Endothelial cell of umbilical vein (primary cell): ENCODE results near the gene NLN. TPM values are rescaled to one million over a fixed set of nuclear protein-coding genes. Genes with fewer than 3 reads are reported as not detected.

ENCODE experiments used
- BruUV-seq: library from RNA; stranded (reverse); fragments of 400-500 nt; replicated peaks from 2 replicates; lab custom pipeline; 2021; lab: Mats Ljungman, UMichigan
- CTCF ChIA-PET: fragments of 300-600, 350-600 bp; sonication (Branson Sonifier 250); formaldehyde crosslinking; loops from one replicate; lab custom pipeline; 2021; ENCODE audit warnings: antibody characterized with exemption, inconsistent platforms; lab: Charles Lee
- POLR2A ChIA-PET: fragments of 300-600, 350-600 bp; sonication (Branson Sonifier 250); formaldehyde crosslinking; loops from one replicate; lab custom pipeline; 2021; ENCODE audit warnings: antibody characterized with exemption, inconsistent platforms; lab: Charles Lee
- DNase-seq: peaks from one replicate; pipeline ENCODE4 v3.0.0-alpha.2; 2011; ENCODE audit warnings: low read depth, low spot score
- FAIRE-seq: peaks from 2 replicates; lab custom pipeline; 2011; peaks lifted over from hg19 to GRCh38; lab: Jason Lieb, UNC
- H2AFZ ChIP-seq: 2 replicates; pipeline ENCODE4 v1.6.0; 2012; ENCODE audit warnings: low read depth, low read length, control low read depth, inconsistent platforms
- H3K27ac ChIP-seq: 2 replicates; pipeline ENCODE4 v1.5.1; 2011; ENCODE audit warnings: low read depth, mild to moderate bottlenecking, control low read depth, low read length, moderate library complexity; ENCODE audit not compliant: insufficient read depth
- H3K27me3 ChIP-seq, 2 experiments: 2 replicates each; pipeline versions ENCODE4 v1.6.0 to v1.6.1; 2011; ENCODE audit warnings: low read length in 2 of 2, mixed read lengths in 1 of 2; ENCODE audit not compliant: control insufficient read depth in 2 of 2, insufficient read depth in 2 of 2
- H3K36me3 ChIP-seq, 2 experiments: 2 replicates in 1 of 2; 3 replicates in 1 of 2; pipeline ENCODE4 v1.5.1; 2011; ENCODE audit warnings: low read length in 2 of 2, mild to moderate bottlenecking in 1 of 2, moderate library complexity in 1 of 2; ENCODE audit not compliant: control insufficient read depth in 2 of 2, insufficient read depth in 2 of 2; ENCODE audit errors: extremely low read depth in 1 of 2
- H3K4me1 ChIP-seq: 3 replicates; pipeline ENCODE4 v1.5.1; 2011; ENCODE audit warnings: mild to moderate bottlenecking, low read length; ENCODE audit not compliant: control insufficient read depth, insufficient read depth; ENCODE audit errors: extremely low read depth
- H3K4me2 ChIP-seq: 2 replicates; pipeline ENCODE4 v1.6.1; 2011; ENCODE audit warnings: low read length, control low read depth, mixed read lengths; ENCODE audit not compliant: insufficient read depth
- H3K4me3 ChIP-seq, 3 experiments: fragments of 200-600 bp in 1 of 3; sonication (generic), shearing (Covaris generic) in 1 of 3; replicated peaks in 1 of 3; 2 replicates each; pipeline ENCODE4 v1.5.1; 2011 to 2016; ENCODE audit warnings: control low read depth in 3 of 3, low read length in 3 of 3, mild to moderate bottlenecking in 2 of 3, inconsistent platforms in 1 of 3, low read depth in 1 of 3, moderate library complexity in 1 of 3; ENCODE audit not compliant: insufficient read depth in 1 of 3
- H3K79me2 ChIP-seq: 2 replicates; pipeline ENCODE4 v1.6.0; 2012; ENCODE audit warnings: low read length, inconsistent platforms; ENCODE audit not compliant: control insufficient read depth, insufficient read depth
- H3K9ac ChIP-seq: replicated peaks from 2 replicates; pipeline ENCODE3; 2011; ENCODE audit warnings: low read length, control low read depth; ENCODE audit not compliant: insufficient read depth; ENCODE audit errors: extremely low read depth
- H3K9me1 ChIP-seq: replicated peaks from 3 replicates; pipeline ENCODE4 v1.6.0; 2011; ENCODE audit warnings: mild to moderate bottlenecking, low read length; ENCODE audit not compliant: control insufficient read depth, insufficient read depth; ENCODE audit errors: extremely low read depth
- H3K9me3 ChIP-seq: replicated peaks from 2 replicates; pipeline ENCODE4 v1.5.1; 2012; ENCODE audit warnings: low read length, inconsistent platforms; ENCODE audit not compliant: control insufficient read depth, insufficient read depth
- H4K20me1 ChIP-seq: replicated peaks from 2 replicates; pipeline ENCODE3; 2011; ENCODE audit warnings: mild to moderate bottlenecking, low read length; ENCODE audit not compliant: control insufficient read depth, insufficient read depth; ENCODE audit errors: extremely low read depth
- CTCF ChIP-seq, 2 donors: IDR thresholded peaks; 1 replicate in 1 of 2; 2 replicates in 1 of 2; pipeline ENCODE4 v1.5.1; 2011; ENCODE audit warnings: low read length in 2 of 2, mild to moderate bottlenecking in 2 of 2, moderate library complexity in 2 of 2, control low read depth in 1 of 2, inconsistent platforms in 1 of 2, low read depth in 1 of 2; ENCODE audit not compliant: insufficient read depth in 1 of 2; ENCODE audit errors: extremely low read depth in 1 of 2
- EZH2 ChIP-seq: IDR thresholded peaks from 2 replicates; pipeline ENCODE4 v1.6.1; 2012; ENCODE audit warnings: borderline replicate concordance, low read depth, mild to moderate bottlenecking, moderate library complexity, low read length, inconsistent platforms; ENCODE audit not compliant: severe bottlenecking
- FOS ChIP-seq: IDR thresholded peaks from 2 replicates; pipeline ENCODE4 v1.6.1; 2011; ENCODE audit warnings: mild to moderate bottlenecking, low read length, moderate library complexity, borderline replicate concordance; ENCODE audit not compliant: insufficient read depth
- GATA2 ChIP-seq: IDR thresholded peaks from 2 replicates; pipeline ENCODE4 v1.7.0; 2011; ENCODE audit warnings: low read depth, mild to moderate bottlenecking, moderate library complexity, mixed read lengths, low read length; ENCODE audit not compliant: insufficient read length, insufficient read depth
- JUN ChIP-seq: IDR thresholded peaks from 2 replicates; pipeline ENCODE4 v1.6.1; 2011; ENCODE audit warnings: borderline replicate concordance, low read depth; ENCODE audit not compliant: insufficient read length, insufficient read depth
- MAX ChIP-seq: IDR thresholded peaks from 2 replicates; pipeline ENCODE4 v1.6.1; 2011; ENCODE audit not compliant: insufficient read depth, insufficient read length
- MYC ChIP-seq: IDR thresholded peaks from one replicate; pipeline ENCODE4 v1.6.1; 2011; ENCODE audit warnings: mild to moderate bottlenecking, low read depth, low read length
- POLR2A ChIP-seq: IDR thresholded peaks from 2 replicates; pipeline ENCODE4 v1.6.1; 2012; ENCODE audit warnings: low read depth, mild to moderate bottlenecking, control low read depth, low read length
- POLR2AphosphoS5 ChIP-seq: IDR thresholded peaks from 2 replicates; pipeline ENCODE4 v1.6.1; 2012; ENCODE audit warnings: low read depth, mild to moderate bottlenecking, control low read depth, low read length, moderate library complexity; ENCODE audit not compliant: insufficient read depth
- dilution Hi-C: fragments of 300-500 bp; cut with MboI; formaldehyde crosslinking; loops from one replicate; pipeline ENCODE4 v1.15.0; 2019; ENCODE audit warnings: low sequenced_read_pairs; ENCODE audit not compliant: extremely low pct_ligation_motif_present
- intact Hi-C: fragments of 100-400 bp; cut with micrococcal nuclease; formaldehyde crosslinking; loops from one replicate; pipeline ENCODE4 v1.10.0; 2022
- polyA plus RNA-seq, 4 experiments: library from polyadenylated mRNA; depleted of rRNA in 3 of 4; stranded (reverse) in 3 of 4; unstranded in 1 of 4; fragments of >200 nt; gene quantifications; 2 replicates each; pipeline versions ENCODE4 v1.2.1 to v1.2.3, GENCODE V29; 2011 to 2012; ENCODE audit warnings: missing spikeins in 1 of 4
- total RNA-seq: library from RNA; stranded (reverse); gene quantifications from 2 replicates; pipeline ENCODE4 v1.2.3, GENCODE V29; 2021

Gene NLN
- total and polyA plus RNA-seq, 2 donors (not counting 3 experiments of a cell fraction or from before 2014, with no cell fraction given): 14.2 to 63.3 TPM

GRCh38 chr5:65821966-65822365 lies 100.0 kb downstream of the NLN start:
- H4K20me1 ChIP-seq: no peaks in the 10 kb centered on the region
- no peak overlapping the region for H2AFZ ChIP-seq
- no peak for FAIRE-seq
- H3K4me2 ChIP-seq: no peak overlapping the region
- ChIA-PET POLR2A (no interaction called here), CTCF (no interaction called here)
- H3K27me3 ChIP-seq: no peaks in the 10 kb centered on the region
- H3K9ac ChIP-seq: no peak overlapping the region
- TF ChIP-seq POLR2A (no peak), FOS (no peak), EZH2 (no peak), POLR2AphosphoS5 (no peak), JUN (no peak), GATA2 (no peak), MAX (no peak), MYC (no peak), CTCF (IDR thresholded peaks at IDR 0.05; ENCODE audit: extremely low read depth in 1 of 2, insufficient read depth in 1 of 2, low read depth in 1 of 2, low read length in 2 of 2) (no peak)
- intact Hi-C loops: no loop called here
- H3K36me3 ChIP-seq: no peaks in the 10 kb centered on the region
- no peak for DNase-seq
- H3K9me3 ChIP-seq: no peaks in the 10 kb centered on the region
- H3K27ac ChIP-seq: no peak overlapping the region
- H3K4me3 ChIP-seq: no peak overlapping the region
- no peaks in the 10 kb centered on the region for H3K4me1 ChIP-seq
- dilution Hi-C loops: no loop called here
- no peaks in the 10 kb centered on the region for H3K9me1 ChIP-seq
- H3K79me2 ChIP-seq: no peaks in the 10 kb centered on the region
- BruUV-seq: no TSS peak
